ENCODE data around the gene GET3.
A peak's percentile ranks its signal among the peaks of the same experiment; 100 is the strongest.
"Not testable (repeated sequence)": the region's sequence is repeated elsewhere in the genome, so short reads cannot be mapped to it uniquely, and the experiment has no call there.

Gene GET3

GRCh38 chr19:12792051-12792852 is 55.0 kb downstream of the GET3 start:
- DNase-seq (ENCODE audit: low spot score), result peak; percentile 2

GRCh38 chr19:12792853-12793289 is 55.6 kb downstream of the GET3 start:
- no peak for DNase-seq (ENCODE audit: low spot score)

- peak; percentile 97 for DNase-seq (ENCODE audit: low spot score)
These were observed 56.2 kb downstream of the GET3 start for GRCh38 chr19:12793290-12794195.

GRCh38 chr19:12794196-12794941 is 57.1 kb downstream of the GET3 start:
- DNase-seq (ENCODE audit: low spot score), result peak; percentile 2

- DNase-seq (ENCODE audit: low spot score), result no peak
These were observed 57.7 kb downstream of the GET3 start for GRCh38 chr19:12794971-12795381.

- DNase-seq (ENCODE audit: low spot score), result peak; percentile 66
These were observed 59.1 kb downstream of the GET3 start for GRCh38 chr19:12796146-12797071.

- DNase-seq (ENCODE audit: low spot score), result no peak
These were observed 59.9 kb downstream of the GET3 start for GRCh38 chr19:12797141-12797587.

- not testable (repeated sequence) for DNase-seq (ENCODE audit: low spot score)
These were observed 60.3 kb downstream of the GET3 start for GRCh38 chr19:12797607-12798006.

All from AG08395 (cell line).